Measurements from ENCODE around the gene LTBR.

The LTBR gene

DNA sequence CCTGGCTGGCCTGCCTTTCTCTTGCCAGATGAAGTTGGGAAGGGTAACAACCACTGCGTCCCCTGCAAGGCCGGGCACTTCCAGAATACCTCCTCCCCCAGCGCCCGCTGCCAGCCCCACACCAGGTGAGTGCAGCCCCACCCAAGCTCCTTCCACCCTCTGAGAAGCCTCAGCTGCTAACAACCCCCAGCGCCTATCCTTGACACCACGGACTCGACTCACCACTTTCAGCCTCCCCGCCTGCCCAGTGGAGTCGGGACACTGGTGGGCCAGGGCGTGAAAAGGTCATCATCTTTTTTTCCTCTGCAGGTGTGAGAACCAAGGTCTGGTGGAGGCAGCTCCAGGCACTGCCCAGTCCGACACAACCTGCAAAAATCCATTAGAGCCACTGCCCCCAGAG, 2.1 kb downstream of the LTBR start:
- no peak for DNase-seq

DNA sequence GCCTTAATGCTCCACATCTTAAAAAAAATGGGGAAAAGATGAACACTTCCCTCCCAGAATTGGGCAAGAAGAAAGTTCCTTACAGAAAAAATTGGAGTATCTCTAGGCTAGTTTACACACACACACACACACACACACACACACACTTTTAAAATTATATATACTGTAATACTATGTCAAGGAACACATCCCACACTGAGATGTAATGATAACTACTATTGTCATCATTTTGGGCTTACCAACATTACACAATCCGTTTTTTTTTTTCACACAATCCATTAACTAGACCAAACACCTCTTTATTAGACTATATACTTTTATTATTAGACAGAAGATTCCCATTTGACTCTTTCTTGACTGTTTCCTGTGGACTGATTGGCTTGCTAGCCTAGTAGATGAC, 2.5 kb downstream of the LTBR start:
- no peak for DNase-seq

- no peak for DNase-seq
Measured at GRCh38 chr12:6387541-6387940, 3.6 kb downstream of the LTBR start.

GRCh38 chr12:6390084-6390799, 6.3 kb downstream of the LTBR start:
- DNase-seq, result no peak

DNA sequence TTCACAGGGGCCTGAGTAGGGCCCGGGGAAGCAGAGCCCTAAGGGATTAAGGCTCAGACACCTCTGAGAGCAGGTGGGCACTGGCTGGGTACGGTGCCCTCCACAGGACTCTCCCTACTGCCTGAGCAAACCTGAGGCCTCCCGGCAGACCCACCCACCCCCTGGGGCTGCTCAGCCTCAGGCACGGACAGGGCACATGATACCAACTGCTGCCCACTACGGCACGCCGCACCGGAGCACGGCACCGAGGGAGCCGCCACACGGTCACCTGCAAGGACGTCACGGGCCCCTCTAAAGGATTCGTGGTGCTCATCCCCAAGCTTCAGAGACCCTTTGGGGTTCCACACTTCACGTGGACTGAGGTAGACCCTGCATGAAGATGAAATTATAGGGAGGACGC, 7.1 kb downstream of the LTBR start:
- DNase-seq, result no peak

DNA sequence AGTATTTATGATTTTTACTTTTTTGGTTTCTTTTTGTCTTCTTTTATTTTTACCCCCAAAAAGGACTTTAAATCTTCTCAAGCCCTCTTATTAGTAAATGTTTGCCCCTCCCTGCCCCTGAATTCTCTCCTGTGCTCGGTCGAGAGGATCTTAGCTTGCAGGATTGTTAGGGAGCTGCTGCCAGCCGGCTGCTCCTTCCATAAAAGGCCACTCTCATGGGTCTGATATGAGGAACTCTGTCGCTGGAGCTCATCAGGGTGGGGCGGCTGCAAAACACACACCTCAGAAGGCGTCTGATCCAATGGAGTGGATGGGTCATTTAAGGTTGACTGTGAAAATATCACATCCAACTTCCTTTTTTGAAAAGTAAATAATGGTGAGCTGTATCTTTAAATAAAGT, 8.5 kb downstream of the LTBR start:
- DNase-seq, result no peak

GRCh38 chr12:6393109-6393508, 9.1 kb downstream of the LTBR start:
- DNase-seq, result no peak

DNA sequence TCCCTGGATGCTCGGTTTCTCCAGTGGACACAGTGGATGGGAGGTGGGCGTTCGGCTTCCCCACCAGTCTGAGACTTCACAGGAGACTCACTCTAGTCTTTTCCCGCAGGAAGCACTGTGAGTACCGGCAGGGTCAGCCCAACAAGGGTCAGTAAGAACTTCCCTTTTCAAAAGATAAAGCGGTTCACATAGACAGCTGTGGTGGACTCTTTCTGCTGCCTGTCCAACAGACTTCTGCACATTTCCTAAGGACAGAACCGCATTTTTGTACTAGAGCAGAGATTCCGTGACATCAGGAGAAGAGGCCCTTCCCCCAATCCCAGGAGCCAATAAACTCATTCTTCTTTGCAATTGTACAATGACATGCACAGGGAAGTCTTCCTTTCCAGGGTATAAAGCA, 10.4 kb downstream of the LTBR start:
- no peak for DNase-seq

GRCh38 chr12:6396031-6396430, 12.1 kb downstream of the LTBR start:
- DNase-seq, result no peak

DNA sequence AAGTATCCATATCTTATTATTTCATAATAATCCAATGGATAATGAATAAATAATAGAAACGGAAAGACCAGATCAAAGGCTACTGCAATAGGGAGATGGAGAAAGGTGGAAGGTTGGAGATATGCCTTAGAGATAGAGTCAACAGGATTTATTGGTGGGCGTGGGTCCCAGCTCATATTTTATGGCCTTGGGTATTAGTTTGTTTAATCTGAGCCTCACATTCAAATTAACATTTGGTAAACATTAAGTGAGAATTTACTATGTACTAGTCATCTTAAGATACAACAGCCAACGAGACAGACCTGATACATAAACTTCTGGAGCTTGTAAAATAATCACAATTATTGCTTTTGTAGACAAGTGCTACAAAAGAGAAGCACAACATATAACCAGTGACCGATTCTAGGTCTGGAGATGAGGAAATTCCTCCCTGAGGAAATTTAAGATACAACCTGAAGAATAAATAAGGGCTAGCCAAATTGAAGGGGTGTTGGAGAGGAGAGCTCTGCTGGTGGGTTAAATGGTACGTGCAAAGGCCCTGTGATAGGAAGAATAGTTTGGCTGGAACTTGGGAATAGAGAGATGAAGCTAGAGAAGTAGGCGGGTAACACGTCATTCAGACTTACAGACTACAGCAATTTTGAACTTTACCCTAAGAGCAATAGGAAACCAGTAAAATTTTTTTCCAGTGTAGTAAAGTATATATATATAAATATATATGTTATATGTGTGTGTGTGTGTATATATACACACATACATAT, 16.1 kb downstream of the LTBR start:
- DNase-seq, result no peak

DNA sequence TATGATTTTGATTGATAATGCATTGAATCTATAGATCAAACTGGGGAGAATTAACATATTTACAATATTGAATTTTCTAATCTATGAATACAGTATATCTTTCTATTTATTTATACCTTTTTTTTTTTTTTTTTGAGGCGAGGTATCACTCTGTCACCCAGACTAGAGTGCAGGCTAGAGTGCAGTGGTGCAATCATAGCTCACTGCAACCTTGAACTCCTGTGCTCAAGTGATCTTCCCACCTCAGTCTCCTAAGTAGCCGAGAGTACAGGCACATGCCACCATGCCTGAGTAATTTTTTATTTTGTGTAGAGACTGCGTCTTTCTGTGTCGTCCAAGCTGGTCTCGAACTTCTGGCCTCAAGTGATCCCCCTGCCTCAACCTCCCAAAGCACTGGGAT, 20.4 kb downstream of the LTBR start:
- no peak for DNase-seq

DNA sequence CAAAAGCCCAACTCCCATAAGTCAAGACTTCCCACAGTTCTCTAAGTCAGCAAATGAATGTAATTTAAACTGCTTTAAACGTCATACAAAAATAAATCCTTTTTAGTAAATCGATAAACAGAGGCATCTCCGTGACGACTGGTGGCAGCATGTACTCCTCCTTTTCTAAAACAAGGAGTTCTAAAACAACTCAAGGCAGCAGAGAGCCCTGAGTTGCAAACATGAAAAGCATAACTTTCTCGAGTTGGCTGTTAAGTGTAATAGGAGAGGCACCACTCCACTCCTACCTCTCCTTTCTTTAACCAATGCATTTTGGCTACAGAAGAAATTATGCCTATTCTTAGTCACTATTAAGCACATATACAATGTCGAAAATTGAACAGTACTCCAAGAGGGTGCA, 22.0 kb downstream of the LTBR start:
- DNase-seq, result no peak

- DNase-seq, result no peak
Measured at GRCh38 chr12:6407236-6407954, 23.4 kb downstream of the LTBR start.

DNA sequence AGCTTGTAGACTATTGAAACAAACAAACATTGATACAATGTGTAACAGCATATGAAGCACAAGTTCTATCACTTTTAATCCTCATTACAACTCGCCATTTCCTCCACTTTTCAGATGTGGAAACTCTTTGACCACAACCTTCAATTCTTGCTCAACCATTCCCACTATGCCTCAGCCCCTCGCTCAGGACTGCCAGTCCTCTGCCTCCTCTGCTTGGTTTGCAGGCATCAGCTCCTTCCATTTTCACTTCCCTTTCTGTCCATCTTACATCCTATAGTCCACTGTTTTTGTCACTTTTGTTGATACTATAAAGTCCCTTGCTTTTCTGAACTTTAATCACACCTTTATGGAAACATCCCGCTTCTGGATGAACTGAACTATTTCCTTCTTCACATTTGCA, 32.6 kb downstream of the LTBR start:
- peak; percentile 31 for DNase-seq

DNA sequence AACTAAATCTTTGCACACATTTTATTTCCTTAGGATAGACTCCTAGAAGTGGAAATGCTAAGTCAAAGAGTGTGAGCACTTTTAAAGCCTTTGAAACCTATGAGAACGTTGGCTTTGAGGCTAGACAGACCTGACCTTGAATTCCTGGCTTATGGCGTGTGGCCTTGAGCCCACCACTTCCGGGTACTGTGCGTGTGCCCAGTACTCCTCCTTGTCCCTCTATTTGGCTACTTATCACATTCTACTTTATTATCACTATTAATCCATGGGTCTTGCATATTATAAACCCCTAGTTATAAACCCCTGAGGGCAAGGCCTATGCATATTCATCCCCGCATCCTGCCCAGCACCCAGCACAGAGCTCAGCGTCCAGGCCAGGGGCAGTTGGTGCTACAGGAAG, 34.8 kb downstream of the LTBR start:
- no peak for DNase-seq

GRCh38 chr12:6420364-6420763, 36.4 kb downstream of the LTBR start:
- no peak for DNase-seq

GRCh38 chr12:6423267-6424007, 39.5 kb downstream of the LTBR start:
- DNase-seq, result peak; percentile 81

DNA sequence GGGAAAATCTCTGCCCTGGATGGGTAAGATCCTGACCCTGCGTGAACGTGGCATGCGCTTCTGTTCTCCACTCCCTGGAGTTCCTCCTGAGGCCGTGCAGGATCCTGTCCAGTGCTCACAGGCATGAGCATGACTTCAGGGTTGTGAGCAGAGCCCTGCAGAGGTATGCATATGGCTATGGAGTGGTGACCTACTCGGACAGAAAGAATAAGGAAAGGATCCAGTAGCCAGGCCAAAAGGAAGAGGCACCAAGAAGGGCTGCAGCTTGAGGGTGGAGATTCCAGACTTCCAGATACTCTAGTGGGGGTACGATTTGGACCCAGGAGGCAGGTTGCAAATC, 40.0 kb downstream of the LTBR start:
- DNase-seq, result no peak

GRCh38 chr12:6424866-6425265, 40.9 kb downstream of the LTBR start:
- DNase-seq, result no peak

DNA sequence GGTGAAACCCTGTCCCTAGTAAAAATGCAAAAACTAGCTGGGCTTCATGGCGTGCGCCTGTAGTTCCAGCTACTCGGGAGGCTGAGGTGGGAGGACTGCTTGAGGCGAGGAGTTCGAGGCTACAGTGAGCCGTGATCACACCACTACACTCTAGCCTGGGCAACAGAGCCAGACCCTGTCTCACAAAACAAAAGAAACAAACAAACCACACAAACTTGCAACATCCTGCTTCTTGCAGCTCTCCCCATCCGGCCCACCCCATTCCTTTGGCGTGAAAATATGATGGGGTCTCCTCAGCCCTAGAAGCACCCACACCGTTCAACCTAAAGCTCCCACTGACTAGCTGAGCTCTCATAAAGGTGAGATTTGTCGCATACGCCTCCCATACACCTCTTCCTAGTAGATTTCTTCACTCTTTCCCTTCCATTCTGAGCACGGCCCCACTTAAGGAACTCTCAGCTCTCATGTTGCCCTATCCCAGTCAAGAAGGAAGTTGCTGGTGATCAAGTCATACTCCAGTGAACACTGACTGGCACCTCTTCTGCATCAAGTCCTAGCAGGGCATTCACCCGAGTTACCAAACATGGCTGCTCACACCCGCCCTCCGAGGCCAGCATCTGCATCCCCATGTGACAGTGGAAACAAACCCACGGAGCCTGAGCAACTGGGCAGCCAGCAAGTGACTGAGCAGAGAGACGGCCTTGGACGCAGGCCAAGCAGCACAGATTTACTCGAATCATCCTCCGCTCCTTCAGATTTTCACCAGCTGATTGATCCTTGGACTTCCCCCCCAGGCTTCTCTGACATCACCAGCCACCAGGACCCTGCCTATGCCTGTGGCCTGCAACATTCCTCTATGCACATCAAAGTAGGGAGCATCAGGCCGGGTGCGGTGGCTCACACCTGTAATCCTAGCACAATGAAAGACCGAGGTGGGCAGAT, 41.9 kb downstream of the LTBR start:
- DNase-seq, result peak; percentile 52

DNA sequence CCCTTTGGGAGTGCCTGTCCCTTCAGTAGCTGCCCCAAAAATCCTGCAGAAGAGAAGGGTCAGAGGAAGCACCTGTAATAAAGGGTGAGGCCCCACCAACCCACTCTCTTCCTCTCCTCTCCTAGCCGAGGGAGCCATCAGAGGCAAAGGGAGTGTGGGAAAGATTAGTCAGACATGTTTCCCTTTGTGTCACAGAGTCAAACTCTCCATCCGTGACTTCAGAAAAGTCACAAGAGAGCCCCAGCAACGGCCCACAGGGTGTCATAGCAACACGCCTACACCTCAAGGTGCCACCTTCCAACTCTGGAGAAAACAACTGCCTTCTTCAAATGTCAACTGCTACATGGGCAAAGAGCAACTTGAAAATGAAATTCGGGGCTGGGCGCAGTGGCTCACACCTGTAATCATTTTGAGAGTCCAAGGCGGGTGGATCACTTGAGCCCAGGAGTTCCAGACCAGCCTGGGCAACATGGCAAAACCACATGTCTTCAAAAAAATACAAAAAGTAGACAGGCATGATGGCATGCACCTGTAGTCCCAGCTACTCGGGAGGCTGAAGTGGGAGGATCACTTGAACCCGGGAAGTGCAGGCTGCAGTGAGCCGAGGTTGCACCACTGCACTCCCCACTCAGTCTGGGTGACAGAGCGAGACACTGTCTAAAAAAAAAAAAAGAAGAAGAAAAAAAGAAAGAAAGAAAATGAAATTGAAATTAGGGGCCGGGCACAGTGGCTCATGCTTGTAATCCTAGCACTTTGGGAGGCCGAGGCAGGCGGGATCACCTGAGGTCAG, 43.1 kb downstream of the LTBR start:
- peak; percentile 80 for DNase-seq
